DND-41 (cell line): Measurements from ENCODE around the gene NADK2.

ENCODE experiments used
- EZH2 ChIP-seq: IDR thresholded peaks from 3 replicates; pipeline ENCODE4 v1.6.1; 2012; ENCODE audit warnings: borderline replicate concordance, low read depth, mild to moderate bottlenecking, moderate library complexity, low read length, inconsistent platforms; ENCODE audit not compliant: severe bottlenecking
- TF ChIP-seq, protein P1 (sequence below): IDR thresholded peaks from 2 replicates; pipeline ENCODE4 v1.5.1; 2012; ENCODE audit warnings: borderline replicate concordance, low read length, moderate library complexity, mild to moderate bottlenecking; ENCODE audit not compliant: poor library complexity, severe bottlenecking; ENCODE audit errors: extremely low read depth

DNA sequence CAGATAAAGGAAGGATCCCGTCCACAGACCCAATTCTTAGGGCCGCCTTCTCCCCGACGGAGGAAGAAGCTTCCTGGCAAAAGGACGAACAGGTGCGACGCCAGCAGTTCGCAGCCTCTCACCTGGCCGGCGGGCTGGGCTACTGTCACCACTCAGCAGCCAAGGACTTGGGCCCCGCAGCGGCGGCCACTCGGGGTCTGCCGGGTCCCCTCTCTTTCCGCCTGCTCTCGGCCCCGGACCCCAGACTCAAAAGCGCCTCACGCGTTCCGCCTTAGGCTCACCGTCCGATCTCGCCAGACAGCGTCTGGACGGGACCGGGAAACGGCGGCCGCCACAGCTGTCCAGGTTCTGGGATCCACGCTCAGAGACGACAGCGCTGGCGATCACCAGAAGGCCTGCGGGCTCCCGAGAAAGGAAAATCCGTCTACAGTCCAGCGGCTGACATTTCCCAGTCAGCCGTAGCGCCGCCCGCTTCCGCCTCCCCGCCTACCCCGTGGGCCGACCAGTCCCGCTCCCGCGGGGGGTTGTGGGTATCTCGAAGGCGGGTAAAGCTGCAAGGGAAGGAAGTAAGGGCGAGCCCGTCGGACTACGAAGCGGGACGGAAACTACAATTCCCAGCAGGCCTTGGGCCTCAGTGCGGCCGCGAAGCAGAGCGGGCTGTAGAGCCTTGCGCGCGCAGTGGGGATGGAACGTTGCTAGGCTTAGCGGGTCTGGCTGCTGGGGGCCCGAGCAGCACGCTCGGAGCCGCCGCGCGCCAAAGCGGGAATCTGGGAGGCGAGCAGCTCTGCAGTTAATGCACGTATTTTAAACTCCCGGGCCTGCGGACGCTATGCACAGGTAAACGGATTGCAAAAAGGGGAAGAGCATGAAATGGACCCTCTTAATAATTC lies 90.0 kb downstream of the NADK2 start, which contains the start of the genes LMBRD2 and SKP2:
- TF ChIP-seq, protein P1, sequence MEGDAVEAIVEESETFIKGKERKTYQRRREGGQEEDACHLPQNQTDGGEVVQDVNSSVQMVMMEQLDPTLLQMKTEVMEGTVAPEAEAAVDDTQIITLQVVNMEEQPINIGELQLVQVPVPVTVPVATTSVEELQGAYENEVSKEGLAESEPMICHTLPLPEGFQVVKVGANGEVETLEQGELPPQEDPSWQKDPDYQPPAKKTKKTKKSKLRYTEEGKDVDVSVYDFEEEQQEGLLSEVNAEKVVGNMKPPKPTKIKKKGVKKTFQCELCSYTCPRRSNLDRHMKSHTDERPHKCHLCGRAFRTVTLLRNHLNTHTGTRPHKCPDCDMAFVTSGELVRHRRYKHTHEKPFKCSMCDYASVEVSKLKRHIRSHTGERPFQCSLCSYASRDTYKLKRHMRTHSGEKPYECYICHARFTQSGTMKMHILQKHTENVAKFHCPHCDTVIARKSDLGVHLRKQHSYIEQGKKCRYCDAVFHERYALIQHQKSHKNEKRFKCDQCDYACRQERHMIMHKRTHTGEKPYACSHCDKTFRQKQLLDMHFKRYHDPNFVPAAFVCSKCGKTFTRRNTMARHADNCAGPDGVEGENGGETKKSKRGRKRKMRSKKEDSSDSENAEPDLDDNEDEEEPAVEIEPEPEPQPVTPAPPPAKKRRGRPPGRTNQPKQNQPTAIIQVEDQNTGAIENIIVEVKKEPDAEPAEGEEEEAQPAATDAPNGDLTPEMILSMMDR: no peak
- TF ChIP-seq EZH2: no peak
